K562 (cell line): Measurements from ENCODE around the gene MAPRE2. TPM values are rescaled to one million over a fixed set of nuclear protein-coding genes. Genes with fewer than 3 reads are reported as not detected.
A peak's percentile ranks its signal among the peaks of the same experiment; 100 is the strongest.

ENCODE experiments used
- ATAC-seq: fragments of 200-7000 bp; cut with Tn5 transposase; 3 replicates; pipeline ENCODE4 v1.9.1; 2020; ENCODE audit warnings: moderate library complexity
- BruUV-seq: library from RNA; stranded (reverse); fragments of 400-500 nt; replicated peaks from 2 replicates; lab custom pipeline; 2021; lab: Mats Ljungman, UMichigan
- CTCF ChIA-PET: fragments of 300-600 bp; formaldehyde crosslinking; extraction: SDS; loops from one replicate; lab custom pipeline; 2021; ENCODE audit warnings: low intra/inter-chr PET ratio; lab: Yijun Ruan, JAX
- POLR2A ChIA-PET: fragments of 300-600, 350-650 bp; sonication (Branson Sonifier 250); formaldehyde crosslinking; extraction: SDS; loops from one replicate; lab custom pipeline; 2021; ENCODE audit warnings: antibody characterized with exemption, inconsistent platforms; lab: Yijun Ruan, JAX
- DNase-seq, 4 experiments: peaks; one replicate each; pipeline versions ENCODE4 v3.0.0 to v3.0.0-alpha.2; 2011 to 2018; ENCODE audit warnings: low spot score in 3 of 4, mixed read lengths in 3 of 4; ENCODE audit errors: extremely low read depth in 1 of 4
- FAIRE-seq: peaks from 2 replicates; lab custom pipeline; 2011; peaks lifted over from hg19 to GRCh38; lab: Jason Lieb, UNC
- H2AFZ ChIP-seq: 2 replicates; pipeline ENCODE4 v1.6.0; 2011; ENCODE audit warnings: low read depth, low read length, control low read depth, inconsistent platforms
- H3K27ac ChIP-seq: fragments of 200-600 bp; 3 replicates; pipeline ENCODE4 v1.8.0; 2011; ENCODE audit warnings: low read depth, mild to moderate bottlenecking, control low read depth, inconsistent platforms, low read length, moderate library complexity, mixed read lengths; ENCODE audit errors: extremely low read depth
- H3K27me3 ChIP-seq, 2 experiments: fragments of 300-600 bp in 1 of 2; 2 replicates in 1 of 2; 3 replicates in 1 of 2; pipeline versions ENCODE4 v1.6.0 to v1.8.0; 2011; ENCODE audit warnings: inconsistent platforms in 2 of 2, low read length in 2 of 2, mild to moderate bottlenecking in 1 of 2, mixed read lengths in 1 of 2, moderate library complexity in 1 of 2; ENCODE audit not compliant: control insufficient read depth in 2 of 2, insufficient read depth in 2 of 2
- H3K36me3 ChIP-seq: fragments of 300-600 bp; 3 replicates; pipeline ENCODE4 v1.8.0; 2011; ENCODE audit warnings: mild to moderate bottlenecking, low read length, inconsistent platforms; ENCODE audit not compliant: control insufficient read depth, insufficient read depth
- H3K4me1 ChIP-seq, 2 experiments: fragments of 200-600 bp in 1 of 2; replicated peaks in 1 of 2; 2 replicates in 1 of 2; 3 replicates in 1 of 2; pipeline versions ENCODE4 v1.5.1 to v1.8.0; 2011; ENCODE audit warnings: inconsistent platforms in 2 of 2, low read length in 2 of 2, mild to moderate bottlenecking in 1 of 2, mixed read lengths in 1 of 2, moderate library complexity in 1 of 2; ENCODE audit not compliant: control insufficient read depth in 2 of 2, insufficient read depth in 2 of 2
- H3K4me2 ChIP-seq: 2 replicates; pipeline ENCODE4 v1.6.1; 2011; ENCODE audit warnings: low read length, control low read depth, inconsistent platforms, mixed read lengths; ENCODE audit not compliant: insufficient read depth
- H3K4me3 ChIP-seq: fragments of 200-600 bp; sonication (generic), shearing (Covaris generic); 2 replicates; pipeline ENCODE4 v1.5.1; 2016; ENCODE audit warnings: control low read depth, inconsistent platforms
- H3K79me2 ChIP-seq: fragments of 200-600 bp; 3 replicates; pipeline ENCODE4 v1.8.0; 2011; ENCODE audit warnings: low read length, inconsistent platforms; ENCODE audit not compliant: control insufficient read depth, insufficient read depth
- H3K9ac ChIP-seq, 2 experiments: 2 replicates each; pipeline versions ENCODE4 v1.6.0 to v1.6.1; 2011; ENCODE audit warnings: low read depth in 2 of 2, low read length in 2 of 2, control low read depth in 1 of 2, inconsistent platforms in 1 of 2, mild to moderate bottlenecking in 1 of 2, mixed read lengths in 1 of 2; ENCODE audit not compliant: insufficient read depth in 1 of 2
- H3K9me1 ChIP-seq: one replicate; pipeline ENCODE4 v1.6.0; 2011; ENCODE audit warnings: inconsistent platforms, mild to moderate bottlenecking, low read length, moderate library complexity; ENCODE audit not compliant: control insufficient read depth, insufficient read depth
- H3K9me3 ChIP-seq: replicated peaks from 2 replicates; pipeline ENCODE4 v1.5.1; 2011; ENCODE audit warnings: low read depth, low read length, inconsistent platforms; ENCODE audit not compliant: control insufficient read depth, insufficient read depth
- H4K20me1 ChIP-seq: replicated peaks from 2 replicates; pipeline ENCODE4 v1.6.1; 2011; ENCODE audit warnings: low read length, inconsistent platforms, mixed read lengths; ENCODE audit not compliant: control insufficient read depth, insufficient read depth
- SRSF7 ChIP-seq: fragments of 200-400 bp; formaldehyde crosslinking; optimal IDR thresholded peaks from 2 replicates; pipeline ENCODE3; 2017; ENCODE audit warnings: mild to moderate bottlenecking, low read depth, low read length
- ZNF512 ChIP-seq: IDR thresholded peaks from 2 replicates; pipeline ENCODE4 v1.6.1; 2016; ENCODE audit warnings: missing genetic modification characterization, missing compliant biosample characterization
- WGBS: fragments of 100-300 bp; shearing (Covaris generic); methylation state at CpG from one replicate; pipeline ENCODE4 v1.1.6; 2016; ENCODE audit warnings: low coverage, mixed read lengths; ENCODE audit not compliant: insufficient coverage; ENCODE audit errors: missing lambda C conversion rate; 5-methylcytosine and 5-hydroxymethylcytosine counted together
- in situ Hi-C: fragments of 300-500 bp; cut with MboI; formaldehyde crosslinking; loops from 4 replicates; pipeline ENCODE4 v1.15.0; 2018; ENCODE audit warnings: inconsistent platforms, mixed read lengths
- intact Hi-C: fragments of 100-400 bp; cut with micrococcal nuclease; formaldehyde crosslinking; loops from 2 replicates; pipeline ENCODE4 v1.14.2; 2022
- polyA plus RNA-seq, 8 experiments: library from polyadenylated mRNA; depleted of rRNA in 4 of 8; stranded (reverse) in 5 of 8; unstranded in 3 of 8; fragments of >200 nt; fragmentation: Nextera tagmentation in 2 of 8; fragmentation: Illumina TruSeq in 1 of 8; extraction: Ambion mirVana in 2 of 8; extraction: Trizol in 1 of 8; gene quantifications; 2 replicates each; pipeline versions ENCODE4 v1.2.1 to v1.2.3, GENCODE V29; 2011 to 2014; ENCODE audit warnings: inconsistent platforms in 1 of 8, missing spikeins in 1 of 8
- total RNA-seq, 7 experiments: library from RNA; depleted of rRNA in 6 of 7; stranded (reverse); fragments of >200 nt in 6 of 7; fragmentation: Illumina TruSeq in 2 of 7; extraction: Trizol in 2 of 7; gene quantifications; 2 replicates each; pipeline versions ENCODE4 v1.2.1 to v1.2.3, GENCODE V29; 2011 to 2021; ENCODE audit warnings: low replicate concordance in 1 of 7

Gene MAPRE2
- total and polyA plus RNA-seq, 9 of the 15 experiments (the other 6 are each of a cell fraction or from before 2014, with no cell fraction given), result 32.3 to 70.7 (median 40.7) TPM

GRCh38 chr18:35073186-35074105 lies 32.2 kb downstream of the MAPRE2 start:
- TF ChIP-seq ZNF512 (tag) (peak; percentile 34; the same call in 1 of the 2 replicates), SRSF7 (no peak)
- Histone ChIP-seq H3K4me1 (peaks cover 0 to 3% of the 10 kb centered on the region in 2 experiments; a peak in 2 of 5 replicates), H3K9me3 (no peaks in the 10 kb centered on the region), H2AFZ (no peak overlapping the region), H3K27ac (no peak overlapping the region), H3K79me2 (no peaks in the 10 kb centered on the region), H3K27me3 (no peaks in the 10 kb centered on the region), H4K20me1 (no peaks in the 10 kb centered on the region), H3K9ac (no peak overlapping the region), H3K4me3 (no peak overlapping the region), H3K36me3 (peaks cover 11% of the 10 kb centered on the region; the same call in 2 of the 3 replicates), H3K9me1 (no peaks in the 10 kb centered on the region), H3K4me2 (no peak overlapping the region)
- WGBS, result 62% methylated on average over 3 of the region's 3 CpGs
- FAIRE-seq (no peak), DNase-seq (no peak), ATAC-seq (no peak)
- POLR2A ChIA-PET, result interaction anchor here (1.0 to 2.4 kb wide), 5 partner anchors 13 to 31 kb away, joined by 3 to 9 read pairs (median 4); no protein-coding TSS in a partner anchor
- in situ Hi-C loops (no loop called here), intact Hi-C loops (no loop called here)
- CTCF ChIA-PET, result no interaction called here
- no TSS peak for BruUV-seq
